Fibroblast of lung (primary cell): ENCODE measurements around the gene FNDC11.

Experiments
- EZH2 ChIP-seq: IDR thresholded peaks from 2 replicates; pipeline ENCODE4 v1.5.1; 2012; ENCODE audit warnings: low read length, control low read depth, mild to moderate bottlenecking; ENCODE audit errors: missing control alignments
- TF ChIP-seq, protein P1 (sequence below), 2 donors: IDR thresholded peaks in 1 of 2; conservative IDR thresholded peaks in 1 of 2; 1 replicate in 1 of 2; 2 replicates in 1 of 2; pipeline ENCODE4 v1.5.1; 2011 to 2012; ENCODE audit warnings: low read length in 2 of 2, control low read depth in 1 of 2, inconsistent platforms in 1 of 2, low read depth in 1 of 2, mild to moderate bottlenecking in 1 of 2

- TF ChIP-seq, protein P1, sequence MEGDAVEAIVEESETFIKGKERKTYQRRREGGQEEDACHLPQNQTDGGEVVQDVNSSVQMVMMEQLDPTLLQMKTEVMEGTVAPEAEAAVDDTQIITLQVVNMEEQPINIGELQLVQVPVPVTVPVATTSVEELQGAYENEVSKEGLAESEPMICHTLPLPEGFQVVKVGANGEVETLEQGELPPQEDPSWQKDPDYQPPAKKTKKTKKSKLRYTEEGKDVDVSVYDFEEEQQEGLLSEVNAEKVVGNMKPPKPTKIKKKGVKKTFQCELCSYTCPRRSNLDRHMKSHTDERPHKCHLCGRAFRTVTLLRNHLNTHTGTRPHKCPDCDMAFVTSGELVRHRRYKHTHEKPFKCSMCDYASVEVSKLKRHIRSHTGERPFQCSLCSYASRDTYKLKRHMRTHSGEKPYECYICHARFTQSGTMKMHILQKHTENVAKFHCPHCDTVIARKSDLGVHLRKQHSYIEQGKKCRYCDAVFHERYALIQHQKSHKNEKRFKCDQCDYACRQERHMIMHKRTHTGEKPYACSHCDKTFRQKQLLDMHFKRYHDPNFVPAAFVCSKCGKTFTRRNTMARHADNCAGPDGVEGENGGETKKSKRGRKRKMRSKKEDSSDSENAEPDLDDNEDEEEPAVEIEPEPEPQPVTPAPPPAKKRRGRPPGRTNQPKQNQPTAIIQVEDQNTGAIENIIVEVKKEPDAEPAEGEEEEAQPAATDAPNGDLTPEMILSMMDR (conservative IDR thresholded peaks at IDR 0.05 in 1 of 2, IDR thresholded peaks at IDR 0.05 in 1 of 2; ENCODE audit: low read depth in 1 of 2, low read length in 2 of 2), result no peak
- no peak for TF ChIP-seq EZH2
Observed at GRCh38 chr20:63599396-63600050, 45.6 kb downstream of the FNDC11 start.
